GM23338 (cell line): Measurements from ENCODE around the gene XIRP2. TPM values are rescaled to one million over a fixed set of nuclear protein-coding genes. Genes with fewer than 3 reads are reported as not detected.

Experiments used
- ATAC-seq: fragments of 200-7000 bp; cut with Tn5 transposase; 3 replicates; pipeline ENCODE4 v1.9.1; 2020
- DNase-seq: peaks from one replicate; pipeline ENCODE4 v3.0.0-alpha.2; 2015; ENCODE audit warnings: low spot score
- H2AFZ ChIP-seq: fragments of 200-600 bp; sonication (generic); 2 replicates; pipeline ENCODE4 v1.8.0; 2016; ENCODE audit warnings: antibody characterized with exemption, mild to moderate bottlenecking, moderate library complexity
- H3F3A ChIP-seq: fragments of 200-600 bp; sonication (generic); replicated peaks from 2 replicates; pipeline ENCODE4 v1.8.0; 2017; ENCODE audit warnings: antibody characterized with exemption, mixed run types, low read depth
- H3K27ac ChIP-seq: fragments of 200-600 bp; sonication (generic); 2 replicates; pipeline ENCODE4 v1.6.1; 2016; ENCODE audit warnings: low read depth
- H3K27me3 ChIP-seq: fragments of 200-600 bp; sonication (generic); 2 replicates; pipeline ENCODE4 v1.8.0; 2016; ENCODE audit warnings: mild to moderate bottlenecking, mixed run types, moderate library complexity; ENCODE audit not compliant: insufficient read depth
- H3K36me3 ChIP-seq: fragments of 200-600 bp; sonication (generic); 2 replicates; pipeline ENCODE4 v1.8.0; 2016; ENCODE audit warnings: mild to moderate bottlenecking; ENCODE audit not compliant: insufficient read depth
- H3K4me1 ChIP-seq: fragments of 200-600 bp; sonication (generic); 2 replicates; pipeline ENCODE4 v1.8.0; 2016; ENCODE audit warnings: mild to moderate bottlenecking, moderate library complexity; ENCODE audit not compliant: insufficient read depth
- H3K4me2 ChIP-seq: fragments of 200-600 bp; sonication (generic); 2 replicates; pipeline ENCODE4 v1.7.1; 2017; ENCODE audit warnings: mixed run types
- H3K4me3 ChIP-seq: fragments of 200-600 bp; sonication (generic); 2 replicates; pipeline ENCODE4 v1.6.1; 2016; ENCODE audit warnings: mixed run types
- H3K79me2 ChIP-seq: fragments of 200-600 bp; sonication (generic); replicated peaks from 2 replicates; pipeline ENCODE4 v1.8.0; 2017; ENCODE audit warnings: mild to moderate bottlenecking; ENCODE audit not compliant: insufficient read depth
- H3K9me2 ChIP-seq: fragments of 200-600 bp; sonication (generic); 2 replicates; pipeline ENCODE4 v1.8.0; 2017; ENCODE audit not compliant: insufficient read depth
- H4K20me1 ChIP-seq: fragments of 200-600 bp; sonication (generic); replicated peaks from 2 replicates; pipeline ENCODE4 v1.8.0; 2017; ENCODE audit warnings: mild to moderate bottlenecking; ENCODE audit not compliant: insufficient read depth
- H3K27ac Mint-ChIP-seq: 2 replicates; pipeline ENCODE4 v1.8.0; 2020; ENCODE audit warnings: inconsistent platforms, mild to moderate bottlenecking, moderate library complexity, mixed read lengths
- H3K27me3 Mint-ChIP-seq: 3 replicates; pipeline ENCODE4 v1.8.0; 2022; ENCODE audit warnings: low read depth, mild to moderate bottlenecking, moderate library complexity, mixed read lengths, inconsistent platforms; ENCODE audit not compliant: insufficient read depth, poor library complexity
- H3K36me3 Mint-ChIP-seq: 3 replicates; pipeline ENCODE4 v1.8.0; 2021; ENCODE audit warnings: low read depth, mild to moderate bottlenecking, inconsistent platforms, moderate library complexity, mixed read lengths
- H3K4me1 Mint-ChIP-seq: 3 replicates; pipeline ENCODE4 v1.8.0; 2020; ENCODE audit warnings: mild to moderate bottlenecking, inconsistent platforms, mixed read lengths
- H3K4me3 Mint-ChIP-seq: 3 replicates; pipeline ENCODE4 v1.8.0; 2021; ENCODE audit warnings: moderate library complexity, mild to moderate bottlenecking, inconsistent platforms, mixed read lengths
- H3K9me3 Mint-ChIP-seq: 3 replicates; pipeline ENCODE4 v1.8.0; 2020; ENCODE audit warnings: moderate library complexity, mild to moderate bottlenecking, inconsistent platforms, mixed read lengths
- CREB1 ChIP-seq: fragments of 250-450 bp; sonication (Bioruptor Pico); IDR thresholded peaks from 2 replicates; pipeline ENCODE4 v1.5.0; 2020; ENCODE audit warnings: low read depth, mild to moderate bottlenecking, moderate library complexity
- EZH2 ChIP-seq: fragments of 200-600 bp; sonication (generic); IDR thresholded peaks from one replicate; pipeline ENCODE4 v1.8.0; 2017; ENCODE audit warnings: antibody characterized with exemption, mild to moderate bottlenecking, low read depth; ENCODE audit not compliant: unreplicated experiment
- EZH2phosphoT487 ChIP-seq: fragments of 200-600 bp; sonication (generic); IDR thresholded peaks from one replicate; pipeline ENCODE4 v1.8.1; 2018; ENCODE audit warnings: antibody characterized with exemption; ENCODE audit not compliant: unreplicated experiment
- JUNB ChIP-seq: IDR thresholded peaks from one replicate; pipeline ENCODE4 v1.6.1; 2016; ENCODE audit warnings: antibody characterized with exemption; ENCODE audit not compliant: unreplicated experiment
- NANOG ChIP-seq: IDR thresholded peaks from 2 replicates; pipeline ENCODE4 v1.6.1; 2016; ENCODE audit warnings: antibody characterized with exemption, borderline replicate concordance
- POLR2AphosphoS5 ChIP-seq: IDR thresholded peaks from 2 replicates; pipeline ENCODE4 v1.6.1; 2016; ENCODE audit warnings: antibody characterized with exemption, low read depth
- ZNF114 ChIP-seq: fragments of 250-450 bp; sonication (Bioruptor Pico); IDR thresholded peaks from 2 replicates; pipeline ENCODE4 v1.5.0; 2020; ENCODE audit warnings: mild to moderate bottlenecking, moderate library complexity
- ZNF331 ChIP-seq: fragments of 250-450 bp; sonication (Bioruptor Pico); IDR thresholded peaks from 2 replicates; pipeline ENCODE4 v1.5.0; 2020; ENCODE audit warnings: low read depth, mild to moderate bottlenecking, moderate library complexity
- ZNF462 ChIP-seq: fragments of 250-450 bp; sonication (Bioruptor Pico); IDR thresholded peaks from 2 replicates; pipeline ENCODE4 v1.5.0; 2020; ENCODE audit warnings: mild to moderate bottlenecking, moderate library complexity
- polyA plus RNA-seq: library from polyadenylated mRNA; unstranded; fragments of >200 nt; fragmentation: Nextera tagmentation; extraction: Ambion mirVana; gene quantifications from 2 replicates; pipeline ENCODE4 v1.2.1, GENCODE V29; 2016
- total RNA-seq: library from RNA; depleted of rRNA; stranded (reverse); fragments of >200 nt; shearing (Covaris generic); gene quantifications from 2 replicates; pipeline ENCODE4 v1.2.3, GENCODE V29; 2014
- TF ChIP-seq, protein P1 (sequence below), 2 experiments: fragments of 200-600 bp in 1 of 2; sonication (generic) in 1 of 2; conservative IDR thresholded peaks; 2 replicates each; pipeline versions ENCODE4 v1.5.1 to v1.6.1; 2016 to 2017; ENCODE audit warnings: antibody characterized with exemption in 2 of 2, low read depth in 2 of 2, mild to moderate bottlenecking in 2 of 2, moderate library complexity in 1 of 2
- TF ChIP-seq, protein P2 (sequence below): IDR thresholded peaks from one replicate; pipeline ENCODE4 v1.6.1; 2018; ENCODE audit warnings: antibody characterized with exemption; ENCODE audit not compliant: unreplicated experiment

The XIRP2 gene
- total and polyA plus RNA-seq, 2 experiments from 2014 or later, result 0.17 to 0.31 TPM

DNA sequence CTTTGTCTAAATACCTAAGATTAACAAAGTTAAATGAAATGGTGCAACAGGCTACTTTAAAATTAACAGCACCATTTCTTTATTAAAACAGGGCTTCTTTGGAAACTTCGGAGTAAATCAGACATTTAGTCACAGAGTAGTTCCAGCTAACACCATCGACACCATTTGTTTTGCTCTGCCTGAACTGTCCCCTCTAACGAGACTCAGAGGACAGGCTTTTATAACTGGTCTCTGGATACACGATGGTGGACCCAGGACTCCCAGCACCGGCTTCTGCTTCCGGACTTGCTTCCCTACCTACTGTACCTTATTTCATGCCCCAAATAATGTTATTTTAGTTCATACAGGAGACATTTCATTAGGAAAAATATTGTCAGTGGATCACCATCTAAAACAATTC lies 252.1 kb downstream of the XIRP2 start (continued):
- TF ChIP-seq ZNF462 (no peak), EZH2 (no peak), NANOG (no peak), POLR2AphosphoS5 (no peak), EZH2phosphoT487 (no peak), JUNB (no peak)
- TF ChIP-seq, protein P1, sequence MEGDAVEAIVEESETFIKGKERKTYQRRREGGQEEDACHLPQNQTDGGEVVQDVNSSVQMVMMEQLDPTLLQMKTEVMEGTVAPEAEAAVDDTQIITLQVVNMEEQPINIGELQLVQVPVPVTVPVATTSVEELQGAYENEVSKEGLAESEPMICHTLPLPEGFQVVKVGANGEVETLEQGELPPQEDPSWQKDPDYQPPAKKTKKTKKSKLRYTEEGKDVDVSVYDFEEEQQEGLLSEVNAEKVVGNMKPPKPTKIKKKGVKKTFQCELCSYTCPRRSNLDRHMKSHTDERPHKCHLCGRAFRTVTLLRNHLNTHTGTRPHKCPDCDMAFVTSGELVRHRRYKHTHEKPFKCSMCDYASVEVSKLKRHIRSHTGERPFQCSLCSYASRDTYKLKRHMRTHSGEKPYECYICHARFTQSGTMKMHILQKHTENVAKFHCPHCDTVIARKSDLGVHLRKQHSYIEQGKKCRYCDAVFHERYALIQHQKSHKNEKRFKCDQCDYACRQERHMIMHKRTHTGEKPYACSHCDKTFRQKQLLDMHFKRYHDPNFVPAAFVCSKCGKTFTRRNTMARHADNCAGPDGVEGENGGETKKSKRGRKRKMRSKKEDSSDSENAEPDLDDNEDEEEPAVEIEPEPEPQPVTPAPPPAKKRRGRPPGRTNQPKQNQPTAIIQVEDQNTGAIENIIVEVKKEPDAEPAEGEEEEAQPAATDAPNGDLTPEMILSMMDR (conservative IDR thresholded peaks at IDR 0.05; ENCODE audit: low read depth in 2 of 2), result no peak

- H3K36me3 Mint-ChIP-seq, result no peaks in the 10 kb centered on the region
- peaks cover 11% of the 10 kb centered on the region for H3K4me1 Mint-ChIP-seq
- Histone ChIP-seq H3F3A (no peaks in the 10 kb centered on the region), H3K9me2 (no peaks in the 10 kb centered on the region), H2AFZ (no peak overlapping the region), H3K27ac (no peak overlapping the region), H3K4me3 (no peak overlapping the region), H3K27me3 (no peaks in the 10 kb centered on the region), H4K20me1 (no peaks in the 10 kb centered on the region), H3K4me2 (no peak overlapping the region), H3K36me3 (no peaks in the 10 kb centered on the region), H3K4me1 (no peaks in the 10 kb centered on the region), H3K79me2 (no peaks in the 10 kb centered on the region)
- DNase-seq (no peak), ATAC-seq (no peak)
- H3K4me3 Mint-ChIP-seq, result no peak overlapping the region
- no peaks in the 10 kb centered on the region; the same call in 2 of the 3 replicates for H3K9me3 Mint-ChIP-seq
- H3K27me3 Mint-ChIP-seq, result no peaks in the 10 kb centered on the region
- TF ChIP-seq, protein P1 (conservative IDR thresholded peaks at IDR 0.05; ENCODE audit: low read depth in 2 of 2), result no peak
- TF ChIP-seq POLR2AphosphoS5, result no peak
- TF ChIP-seq ZNF331 (CRISPR knock-in tag), result no peak
- no peak for TF ChIP-seq JUNB
- TF ChIP-seq, protein P2, sequence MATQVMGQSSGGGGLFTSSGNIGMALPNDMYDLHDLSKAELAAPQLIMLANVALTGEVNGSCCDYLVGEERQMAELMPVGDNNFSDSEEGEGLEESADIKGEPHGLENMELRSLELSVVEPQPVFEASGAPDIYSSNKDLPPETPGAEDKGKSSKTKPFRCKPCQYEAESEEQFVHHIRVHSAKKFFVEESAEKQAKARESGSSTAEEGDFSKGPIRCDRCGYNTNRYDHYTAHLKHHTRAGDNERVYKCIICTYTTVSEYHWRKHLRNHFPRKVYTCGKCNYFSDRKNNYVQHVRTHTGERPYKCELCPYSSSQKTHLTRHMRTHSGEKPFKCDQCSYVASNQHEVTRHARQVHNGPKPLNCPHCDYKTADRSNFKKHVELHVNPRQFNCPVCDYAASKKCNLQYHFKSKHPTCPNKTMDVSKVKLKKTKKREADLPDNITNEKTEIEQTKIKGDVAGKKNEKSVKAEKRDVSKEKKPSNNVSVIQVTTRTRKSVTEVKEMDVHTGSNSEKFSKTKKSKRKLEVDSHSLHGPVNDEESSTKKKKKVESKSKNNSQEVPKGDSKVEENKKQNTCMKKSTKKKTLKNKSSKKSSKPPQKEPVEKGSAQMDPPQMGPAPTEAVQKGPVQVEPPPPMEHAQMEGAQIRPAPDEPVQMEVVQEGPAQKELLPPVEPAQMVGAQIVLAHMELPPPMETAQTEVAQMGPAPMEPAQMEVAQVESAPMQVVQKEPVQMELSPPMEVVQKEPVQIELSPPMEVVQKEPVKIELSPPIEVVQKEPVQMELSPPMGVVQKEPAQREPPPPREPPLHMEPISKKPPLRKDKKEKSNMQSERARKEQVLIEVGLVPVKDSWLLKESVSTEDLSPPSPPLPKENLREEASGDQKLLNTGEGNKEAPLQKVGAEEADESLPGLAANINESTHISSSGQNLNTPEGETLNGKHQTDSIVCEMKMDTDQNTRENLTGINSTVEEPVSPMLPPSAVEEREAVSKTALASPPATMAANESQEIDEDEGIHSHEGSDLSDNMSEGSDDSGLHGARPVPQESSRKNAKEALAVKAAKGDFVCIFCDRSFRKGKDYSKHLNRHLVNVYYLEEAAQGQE, result no peak
- no peak for TF ChIP-seq ZNF114 (CRISPR knock-in tag)
- no peak for TF ChIP-seq CREB1 (CRISPR knock-in tag)
- TF ChIP-seq EZH2phosphoT487, result no peak
- TF ChIP-seq EZH2, result no peak
- no peak overlapping the region for H3K27ac Mint-ChIP-seq
Observed at GRCh38 chr2:167140767-167141166, 252.5 kb downstream of the XIRP2 start.
